NT2/D1 (cell line): Measurements from ENCODE around the gene CYP1A2.

ENCODE experiments used
- DNase-seq: peaks from one replicate; pipeline ENCODE4 v3.0.0-alpha.2; 2011; ENCODE audit warnings: low read depth, low spot score
- H3K27me3 ChIP-seq: 2 replicates; pipeline ENCODE4 v1.6.0; 2011; ENCODE audit warnings: mild to moderate bottlenecking; ENCODE audit not compliant: insufficient read length, insufficient read depth
- H3K36me3 ChIP-seq: 2 replicates; pipeline ENCODE4 v1.6.1; 2011; ENCODE audit warnings: mild to moderate bottlenecking, low read length, mixed read lengths; ENCODE audit not compliant: insufficient read depth, insufficient read length
- H3K4me1 ChIP-seq: 2 replicates; pipeline ENCODE4 v1.5.1; 2011; ENCODE audit not compliant: insufficient read depth, insufficient read length
- H3K4me3 ChIP-seq: 2 replicates; pipeline ENCODE4 v1.5.1; 2011; ENCODE audit warnings: low read depth; ENCODE audit not compliant: insufficient read length
- H3K9ac ChIP-seq: 2 replicates; pipeline ENCODE4 v1.6.0; 2011; ENCODE audit warnings: low read depth; ENCODE audit not compliant: insufficient read length
- H3K9me3 ChIP-seq: 2 replicates; pipeline ENCODE4 v1.5.1; 2011; ENCODE audit warnings: mild to moderate bottlenecking, low read length; ENCODE audit not compliant: insufficient read depth
- SUZ12 ChIP-seq: IDR thresholded peaks from 2 replicates; pipeline ENCODE4 v1.6.1; 2011; ENCODE audit not compliant: insufficient read length, insufficient read depth; ENCODE audit errors: extremely low read depth
- YY1 ChIP-seq: IDR thresholded peaks from 2 replicates; pipeline ENCODE4 v1.6.1; 2011; ENCODE audit not compliant: insufficient read length, insufficient read depth
- ZNF274 ChIP-seq: IDR thresholded peaks from 2 replicates; pipeline ENCODE4 v1.6.1; 2011; ENCODE audit warnings: mild to moderate bottlenecking, low read depth, low read length

CYP1A2 gene

GRCh38 chr15:74780523-74781430 lies 32.1 kb downstream of the CYP1A2 start:
- DNase-seq, result no peak
- no peak for TF ChIP-seq ZNF274
- TF ChIP-seq SUZ12, result no peak
- no peak for TF ChIP-seq YY1
- peaks cover 30% of the 10 kb centered on the region for H3K4me1 ChIP-seq

GRCh38 chr15:74781431-74782258 lies 33.0 kb downstream of the CYP1A2 start, which contains the start of gene CSK:
Gene CSK (plus strand): TSS chr15:74782080. CDS start chr15:74798298, 16,218 bp downstream.
- H3K9ac ChIP-seq, result peak within 1 kb of the TSS; percentile 94
- no peak for DNase-seq
- peaks cover 21% of the 10 kb centered on the region for H3K36me3 ChIP-seq
- H3K4me3 ChIP-seq, result peak within 1 kb of the TSS; percentile 73
- peaks cover 33% of the 10 kb centered on the region for H3K4me1 ChIP-seq
- H3K9me3 ChIP-seq, result no peaks in the 10 kb centered on the region
- H3K27me3 ChIP-seq, result peaks cover 10% of the 10 kb centered on the region
- no peak for TF ChIP-seq YY1

More at GRCh38 chr15:74780523-74781430, 32.1 kb downstream of the CYP1A2 start:
- Histone ChIP-seq H3K9me3 (no peaks in the 10 kb centered on the region), H3K36me3 (peaks cover 21% of the 10 kb centered on the region), H3K27me3 (peaks cover 10% of the 10 kb centered on the region), H3K9ac (peak overlapping the region; percentile 67), H3K4me3 (peak overlapping the region; percentile 73)

GRCh38 chr15:74782259-74783071 lies 33.8 kb downstream of the CYP1A2 start:
- Histone ChIP-seq H3K36me3 (peaks cover 21% of the 10 kb centered on the region), H3K9ac (peak overlapping the region; percentile 94), H3K4me3 (peak overlapping the region; percentile 73), H3K27me3 (peaks cover 10% of the 10 kb centered on the region), H3K4me1 (peaks cover 34% of the 10 kb centered on the region), H3K9me3 (no peaks in the 10 kb centered on the region)
- TF ChIP-seq SUZ12 (no peak), YY1 (no peak), ZNF274 (no peak)
- DNase-seq, result no peak

- Histone ChIP-seq H3K4me3 (peak overlapping the region; percentile 73), H3K4me1 (peaks cover 37% of the 10 kb centered on the region), H3K36me3 (peaks cover 21% of the 10 kb centered on the region), H3K9ac (peak overlapping the region; percentile 94), H3K9me3 (no peaks in the 10 kb centered on the region), H3K27me3 (peaks cover 10% of the 10 kb centered on the region)
- DNase-seq, result no peak
- TF ChIP-seq ZNF274 (no peak), YY1 (no peak), SUZ12 (no peak)
These were observed 34.6 kb downstream of the CYP1A2 start for GRCh38 chr15:74783072-74783807.

GRCh38 chr15:74783808-74784175 lies 35.1 kb downstream of the CYP1A2 start:
- peaks cover 39% of the 10 kb centered on the region for H3K4me1 ChIP-seq
- DNase-seq, result no peak
- H3K27me3 ChIP-seq, result peaks cover 10% of the 10 kb centered on the region
- H3K9ac ChIP-seq, result peak overlapping the region; percentile 46
- TF ChIP-seq SUZ12 (no peak), YY1 (no peak), ZNF274 (no peak)
- H3K9me3 ChIP-seq, result no peaks in the 10 kb centered on the region
- H3K36me3 ChIP-seq, result peaks cover 21% of the 10 kb centered on the region
- H3K4me3 ChIP-seq, result no peak overlapping the region

- H3K4me3 ChIP-seq, result no peak overlapping the region
- no peaks in the 10 kb centered on the region for H3K9me3 ChIP-seq
- peaks cover 10% of the 10 kb centered on the region for H3K27me3 ChIP-seq
- H3K9ac ChIP-seq, result peak overlapping the region; percentile 37
- H3K36me3 ChIP-seq, result peaks cover 26% of the 10 kb centered on the region
- H3K4me1 ChIP-seq, result peaks cover 45% of the 10 kb centered on the region
- no peak for DNase-seq
- TF ChIP-seq YY1 (no peak), ZNF274 (no peak), SUZ12 (no peak)
These were observed 36.0 kb downstream of the CYP1A2 start for GRCh38 chr15:74784426-74785193.
